Measurements from ENCODE around the gene DEF6. TPM values are rescaled to one million over a fixed set of nuclear protein-coding genes. Genes with fewer than 3 reads are reported as not detected.

The DEF6 gene
- total and polyA plus RNA-seq, 2 of the 13 experiments (the other 11 are each of a cell fraction or from before 2014, with no cell fraction given): 5.2 to 10.0 TPM

GRCh38 chr6:35318196-35319171, 20.9 kb downstream of the DEF6 start (continued):
- TF ChIP-seq ZHX2 (IDR thresholded peaks at IDR 0.05; ENCODE audit: low read depth) (no peak), ZHX2 (CRISPR knock-in tag; IDR thresholded peaks at IDR 0.05; ENCODE audit: borderline replicate concordance) (peak; percentile 82; the same call in 1 of the 2 replicates), ZBTB40 (IDR thresholded peaks at IDR 0.05) (no peak), ZBTB40 (CRISPR knock-in tag; IDR thresholded peaks at IDR 0.05) (no peak), GFI1 (CRISPR knock-in tag; IDR thresholded peaks at IDR 0.05; ENCODE audit: borderline replicate concordance) (0 out of 2 replicates have a peak, but pooled peaks have one; percentile 10), ZNF816 (CRISPR knock-in tag; IDR thresholded peaks at IDR 0.05; ENCODE audit: borderline replicate concordance) (no peak), ZNF256 (CRISPR knock-in tag; conservative IDR thresholded peaks at IDR 0.05) (no peak), ZFX (CRISPR knock-in tag; IDR thresholded peaks at IDR 0.05; ENCODE audit: low read depth) (peak; percentile 88), TRIM22 (IDR thresholded peaks at IDR 0.05) (no peak), HOXD1 (CRISPR knock-in tag; IDR thresholded peaks at IDR 0.05) (peak; percentile 91; the same call in 1 of the 2 replicates), ZNF7 (CRISPR knock-in tag; IDR thresholded peaks at IDR 0.05) (no peak), MTF1 (CRISPR knock-in tag; IDR thresholded peaks at IDR 0.05) (peak; percentile 57; the same call in 1 of the 2 replicates)

Data from HepG2 (cell line).